Osteoblast (primary cell): ENCODE measurements around the gene BBX. TPM values are rescaled to one million over a fixed set of nuclear protein-coding genes. Genes with fewer than 3 reads are reported as not detected.

Experiments used
- DNase-seq: peaks from one replicate; pipeline ENCODE4 v3.0.0; 2011; ENCODE audit warnings: low spot score, mixed read lengths; ENCODE audit not compliant: insufficient read length; ENCODE audit errors: missing footprints
- H2AFZ ChIP-seq: 2 replicates; pipeline ENCODE4 v1.6.0; 2011; ENCODE audit warnings: mild to moderate bottlenecking, low read length
- H3K27ac ChIP-seq: 2 replicates; pipeline ENCODE4 v1.5.1; 2011; ENCODE audit warnings: mild to moderate bottlenecking, low read depth, low read length, moderate library complexity
- H3K27me3 ChIP-seq: 2 replicates; pipeline ENCODE4 v1.6.0; 2012; ENCODE audit warnings: mild to moderate bottlenecking, control low read depth, inconsistent platforms, low read length, moderate library complexity; ENCODE audit not compliant: insufficient read depth
- H3K36me3 ChIP-seq: 2 replicates; pipeline ENCODE4 v1.5.1; 2011; ENCODE audit warnings: mild to moderate bottlenecking, low read length, control low read depth, moderate library complexity; ENCODE audit not compliant: insufficient read depth
- H3K4me1 ChIP-seq: 2 replicates; pipeline ENCODE4 v1.5.1; 2011; ENCODE audit warnings: mild to moderate bottlenecking, low read length, control low read depth, moderate library complexity; ENCODE audit not compliant: insufficient read depth
- H3K4me2 ChIP-seq: 2 replicates; pipeline ENCODE4 v1.6.0; 2011; ENCODE audit warnings: mild to moderate bottlenecking, low read length; ENCODE audit not compliant: insufficient read depth
- H3K4me3 ChIP-seq: fragments of 200-600 bp; sonication (generic); 3 replicates; pipeline ENCODE4 v1.5.1; 2012; ENCODE audit warnings: mild to moderate bottlenecking, low read length, inconsistent platforms; ENCODE audit not compliant: insufficient read depth
- H3K79me2 ChIP-seq: 2 replicates; pipeline ENCODE4 v1.6.0; 2012; ENCODE audit warnings: mild to moderate bottlenecking, low read length, control low read depth, inconsistent platforms; ENCODE audit not compliant: insufficient read depth
- H3K9me3 ChIP-seq: 2 replicates; pipeline ENCODE4 v1.5.1; 2011; ENCODE audit warnings: low read depth, low read length, control low read depth
- H4K20me1 ChIP-seq: 2 replicates; pipeline ENCODE4 v1.6.0; 2012; ENCODE audit warnings: mild to moderate bottlenecking, low read length, control low read depth; ENCODE audit not compliant: insufficient read depth
- total RNA-seq: library from RNA; depleted of rRNA; stranded (reverse); fragments of >200 nt; gene quantifications from 2 replicates; pipeline ENCODE4 v1.2.3, GENCODE V29; 2012
- TF ChIP-seq, protein P1 (sequence below): IDR thresholded peaks from 2 replicates; pipeline ENCODE4 v1.5.1; 2011; ENCODE audit warnings: mild to moderate bottlenecking, low read depth, low read length, moderate library complexity; ENCODE audit errors: extremely low read depth

Gene BBX
- total RNA-seq, 1 donor: 66.6 TPM

DNA sequence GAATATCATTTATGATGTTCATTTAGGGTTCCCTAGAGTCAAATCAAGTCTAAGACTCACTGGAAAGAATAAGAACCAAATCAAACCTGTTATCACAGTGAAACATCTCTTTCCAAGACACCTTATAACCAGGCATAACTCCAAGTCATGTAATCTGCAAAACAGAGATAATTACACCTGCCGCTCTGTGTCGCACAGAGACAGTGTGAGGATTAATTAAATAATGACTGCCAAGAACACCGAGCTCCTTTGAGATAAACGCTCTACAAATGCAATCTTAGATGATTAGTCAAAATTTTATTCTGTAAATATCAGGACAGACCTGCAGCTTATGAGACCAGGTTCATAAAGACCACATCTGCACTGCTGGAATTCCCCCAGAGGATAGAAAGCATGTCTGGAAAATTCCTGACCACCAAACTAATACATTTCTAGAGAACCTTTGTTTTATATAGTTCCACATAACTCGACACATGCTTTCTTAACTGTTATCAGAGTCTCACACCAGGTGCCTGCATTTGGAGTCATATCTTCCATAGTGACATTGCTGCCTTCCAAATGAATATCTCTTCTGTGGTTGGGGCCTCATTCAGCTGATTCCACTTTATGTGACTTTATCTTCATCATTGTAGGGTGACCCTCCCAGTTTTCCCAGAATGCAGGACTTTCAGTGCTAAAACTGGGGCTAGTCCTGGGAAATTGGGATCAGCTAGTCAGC is 315.3 kb downstream of the BBX start:
- H3K9me3 ChIP-seq: no peaks in the 10 kb centered on the region
- H3K4me2 ChIP-seq: no peak overlapping the region
- H3K79me2 ChIP-seq: no peaks in the 10 kb centered on the region
- TF ChIP-seq, protein P1, sequence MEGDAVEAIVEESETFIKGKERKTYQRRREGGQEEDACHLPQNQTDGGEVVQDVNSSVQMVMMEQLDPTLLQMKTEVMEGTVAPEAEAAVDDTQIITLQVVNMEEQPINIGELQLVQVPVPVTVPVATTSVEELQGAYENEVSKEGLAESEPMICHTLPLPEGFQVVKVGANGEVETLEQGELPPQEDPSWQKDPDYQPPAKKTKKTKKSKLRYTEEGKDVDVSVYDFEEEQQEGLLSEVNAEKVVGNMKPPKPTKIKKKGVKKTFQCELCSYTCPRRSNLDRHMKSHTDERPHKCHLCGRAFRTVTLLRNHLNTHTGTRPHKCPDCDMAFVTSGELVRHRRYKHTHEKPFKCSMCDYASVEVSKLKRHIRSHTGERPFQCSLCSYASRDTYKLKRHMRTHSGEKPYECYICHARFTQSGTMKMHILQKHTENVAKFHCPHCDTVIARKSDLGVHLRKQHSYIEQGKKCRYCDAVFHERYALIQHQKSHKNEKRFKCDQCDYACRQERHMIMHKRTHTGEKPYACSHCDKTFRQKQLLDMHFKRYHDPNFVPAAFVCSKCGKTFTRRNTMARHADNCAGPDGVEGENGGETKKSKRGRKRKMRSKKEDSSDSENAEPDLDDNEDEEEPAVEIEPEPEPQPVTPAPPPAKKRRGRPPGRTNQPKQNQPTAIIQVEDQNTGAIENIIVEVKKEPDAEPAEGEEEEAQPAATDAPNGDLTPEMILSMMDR: no peak
- peak; percentile 13 for DNase-seq
- H3K27me3 ChIP-seq: no peaks in the 10 kb centered on the region
- no peak overlapping the region for H2AFZ ChIP-seq
- H3K36me3 ChIP-seq: no peaks in the 10 kb centered on the region
- H3K27ac ChIP-seq: no peak overlapping the region
- no peak overlapping the region for H3K4me3 ChIP-seq
- H4K20me1 ChIP-seq: no peaks in the 10 kb centered on the region
- H3K4me1 ChIP-seq: no peaks in the 10 kb centered on the region

DNA sequence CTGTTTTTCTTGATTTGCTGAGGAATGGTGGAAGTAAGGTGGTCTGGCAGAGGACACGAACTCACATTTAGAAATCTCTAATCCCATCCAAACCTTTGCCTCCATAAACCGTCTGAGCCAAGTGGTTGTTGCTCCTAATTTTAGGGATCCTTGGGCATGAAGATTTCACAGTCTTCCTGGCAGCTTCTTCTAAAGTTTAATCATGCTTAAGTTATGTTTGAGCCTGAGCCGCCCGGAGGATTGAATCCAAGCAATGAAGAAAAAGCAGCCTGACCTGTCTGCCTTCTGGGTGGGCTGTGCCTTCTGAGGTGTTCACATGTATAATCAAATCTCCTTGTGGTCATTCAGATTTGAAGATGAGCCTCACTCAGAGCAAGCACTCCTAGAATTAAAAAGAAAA is 319.1 kb downstream of the BBX start:
- no peaks in the 10 kb centered on the region for H3K27me3 ChIP-seq
- no peaks in the 10 kb centered on the region for H3K79me2 ChIP-seq
- no peaks in the 10 kb centered on the region for H4K20me1 ChIP-seq
- DNase-seq: peak; percentile 48
- no peak overlapping the region for H2AFZ ChIP-seq
- TF ChIP-seq, protein P1: no peak
- no peaks in the 10 kb centered on the region for H3K36me3 ChIP-seq
- no peak overlapping the region for H3K27ac ChIP-seq
- peaks cover 13% of the 10 kb centered on the region for H3K4me1 ChIP-seq
- H3K4me2 ChIP-seq: no peak overlapping the region
- no peak overlapping the region for H3K4me3 ChIP-seq
- H3K9me3 ChIP-seq: no peaks in the 10 kb centered on the region

DNA sequence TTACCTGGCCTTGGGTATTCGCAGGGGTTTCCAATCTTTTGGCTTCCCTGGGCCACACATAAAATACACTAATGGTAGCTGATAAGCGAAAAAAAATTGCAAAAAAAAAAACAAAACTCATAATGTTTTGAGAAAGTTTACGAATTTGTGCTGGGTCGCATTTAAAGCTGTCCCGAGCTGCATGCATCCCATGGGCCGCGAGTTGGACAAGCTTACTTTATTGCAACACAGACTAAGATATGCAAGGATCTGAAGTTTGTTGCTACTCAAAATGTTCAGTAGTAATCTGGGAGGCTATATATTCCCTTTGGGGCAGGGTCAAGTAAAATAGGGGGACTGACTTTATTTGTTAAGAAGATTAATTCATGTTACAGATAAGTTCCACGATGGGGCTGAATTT is 320.2 kb downstream of the BBX start:
- Histone ChIP-seq H4K20me1 (no peaks in the 10 kb centered on the region), H3K4me2 (no peak overlapping the region), H3K36me3 (no peaks in the 10 kb centered on the region), H3K27ac (no peak overlapping the region), H3K4me3 (no peak overlapping the region), H3K27me3 (no peaks in the 10 kb centered on the region), H2AFZ (no peak overlapping the region), H3K79me2 (no peaks in the 10 kb centered on the region), H3K4me1 (peaks cover 13% of the 10 kb centered on the region), H3K9me3 (no peaks in the 10 kb centered on the region)
- TF ChIP-seq, protein P1: no peak
- no peak for DNase-seq

DNA sequence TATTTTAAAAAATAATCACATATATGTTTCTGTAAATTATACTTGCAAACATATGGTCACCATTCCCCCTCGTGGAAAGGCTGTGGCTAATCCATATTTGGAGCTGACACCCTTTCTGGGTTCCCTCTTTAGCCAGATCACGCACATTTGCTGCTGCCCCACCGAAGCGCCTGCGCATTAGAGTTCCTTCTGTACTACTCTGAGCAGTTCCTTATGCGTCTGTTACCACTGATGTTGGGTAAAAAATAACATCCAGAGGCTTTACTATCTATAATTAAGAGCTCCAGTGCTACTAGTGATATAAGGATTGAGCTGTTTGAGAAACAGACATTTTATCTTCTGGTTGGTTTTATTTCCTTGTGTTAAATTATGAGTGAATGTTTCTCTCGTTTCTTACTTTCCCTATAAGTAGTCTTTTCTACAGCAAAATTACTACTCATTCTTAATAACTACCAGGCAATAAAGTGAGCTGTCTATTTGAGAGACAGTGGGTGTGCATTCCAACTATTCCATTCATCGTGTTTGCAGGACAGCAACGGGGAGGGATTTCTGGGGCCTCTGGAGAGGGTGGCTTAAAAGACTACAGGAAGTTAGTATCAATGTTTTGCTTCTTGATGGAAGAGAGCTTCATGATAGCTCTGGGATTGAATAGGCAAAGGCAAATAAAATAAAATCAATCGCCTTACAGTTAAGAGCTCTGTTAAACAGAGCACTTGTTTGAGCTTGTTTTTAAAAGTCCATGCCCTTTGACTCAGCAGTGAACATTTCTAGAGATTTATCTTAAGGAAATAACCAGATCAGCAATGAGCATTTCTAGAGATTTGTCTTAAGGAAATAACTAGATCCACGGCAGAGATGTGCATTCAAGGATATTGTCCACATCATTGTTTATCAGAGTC is 322.9 kb downstream of the BBX start:
- peak; percentile 80 for DNase-seq
- Histone ChIP-seq H3K9me3 (no peaks in the 10 kb centered on the region), H3K4me2 (peak overlapping the region; percentile 75), H3K4me1 (peaks cover 13% of the 10 kb centered on the region), H3K4me3 (peak overlapping the region; percentile 45), H3K36me3 (no peaks in the 10 kb centered on the region), H3K79me2 (no peaks in the 10 kb centered on the region), H3K27ac (peak overlapping the region; percentile 30), H4K20me1 (no peaks in the 10 kb centered on the region), H3K27me3 (no peaks in the 10 kb centered on the region), H2AFZ (peak overlapping the region; percentile 70)
- TF ChIP-seq, protein P1: no peak
